Body of pancreas (tissue), 4 donors: ENCODE data around the gene CCL7. TPM values are rescaled to one million over a fixed set of nuclear protein-coding genes. Genes with fewer than 3 reads are reported as not detected.
A peak's percentile ranks its signal among the peaks of the same experiment; 100 is the strongest.
"Not testable (repeated sequence)": the region's sequence is repeated elsewhere in the genome, so short reads cannot be mapped to it uniquely, and the experiment has no call there.

Experiments
- ATAC-seq: fragments of 150-250 bp; one replicate; pipeline ENCODE4 v1.9.1; 2016
- DNase-seq, 4 donors: peaks; one replicate each; pipeline ENCODE4 v3.0.0-alpha.2; 2019
- H3K27ac ChIP-seq, 4 donors: fragments of 200-600 bp; sonication (generic); 1 replicate in 3 of 4; 2 replicates in 1 of 4; pipeline versions ENCODE4 v1.5.1 to v1.6.1; 2016 to 2019; ENCODE audit warnings: mild to moderate bottlenecking in 1 of 4, mixed read lengths in 1 of 4, moderate library complexity in 1 of 4
- H3K27me3 ChIP-seq, 2 donors: fragments of 200-600 bp; sonication (generic); one replicate each; pipeline ENCODE4 v1.6.0; 2016; ENCODE audit warnings: mild to moderate bottlenecking in 1 of 2
- H3K36me3 ChIP-seq, 2 donors: fragments of 200-600 bp; sonication (generic); replicated peaks in 1 of 2; 2 replicates each; pipeline ENCODE4 v1.5.1; 2016; ENCODE audit warnings: low read depth in 2 of 2; ENCODE audit not compliant: insufficient read depth in 1 of 2
- H3K4me1 ChIP-seq: fragments of 200-600 bp; sonication (generic); one replicate; pipeline ENCODE4 v1.6.0; 2016
- H3K4me3 ChIP-seq, 2 donors: fragments of 200-600 bp; sonication (generic); 1 replicate in 1 of 2; 2 replicates in 1 of 2; pipeline ENCODE4 v1.5.1; 2016 to 2019
- H3K9me3 ChIP-seq, 3 donors: fragments of 200-600 bp; sonication (generic); 1 replicate in 2 of 3; 2 replicates in 1 of 3; pipeline ENCODE4 v1.5.1; 2016
- POLR2A ChIP-seq, 3 donors: fragments of 450-650 bp; IDR thresholded peaks; one replicate each; pipeline ENCODE4 v1.6.1; 2016; ENCODE audit warnings: antibody characterized with exemption in 3 of 3, mild to moderate bottlenecking in 2 of 3
- WGBS, 2 donors: methylation state at CpG; one replicate each; pipeline ENCODE4 v1.1.5; 2017; 5-methylcytosine and 5-hydroxymethylcytosine counted together
- intact Hi-C: fragments of 100-400 bp; cut with DNase I; formaldehyde crosslinking; loops from one replicate; pipeline ENCODE4 v1.15.1; 2023
- total RNA-seq, 2 donors: library from RNA; depleted of rRNA; stranded (reverse); fragments of >200 nt; gene quantifications; one replicate each; pipeline ENCODE4 v1.1.0, GENCODE V29; 2016
- TF ChIP-seq, protein P1 (sequence below), 7 experiments: fragments of 450-650 bp in 4 of 7; fragments of 200-600 bp in 3 of 7; sonication (generic) in 3 of 7; IDR thresholded peaks; one replicate each; pipeline ENCODE4 v1.5.1; 2016 to 2019; ENCODE audit warnings: antibody characterized with exemption in 7 of 7

The CCL7 gene
- total RNA-seq, 2 donors from 2014 or later: not detected

- TF ChIP-seq, protein P1, sequence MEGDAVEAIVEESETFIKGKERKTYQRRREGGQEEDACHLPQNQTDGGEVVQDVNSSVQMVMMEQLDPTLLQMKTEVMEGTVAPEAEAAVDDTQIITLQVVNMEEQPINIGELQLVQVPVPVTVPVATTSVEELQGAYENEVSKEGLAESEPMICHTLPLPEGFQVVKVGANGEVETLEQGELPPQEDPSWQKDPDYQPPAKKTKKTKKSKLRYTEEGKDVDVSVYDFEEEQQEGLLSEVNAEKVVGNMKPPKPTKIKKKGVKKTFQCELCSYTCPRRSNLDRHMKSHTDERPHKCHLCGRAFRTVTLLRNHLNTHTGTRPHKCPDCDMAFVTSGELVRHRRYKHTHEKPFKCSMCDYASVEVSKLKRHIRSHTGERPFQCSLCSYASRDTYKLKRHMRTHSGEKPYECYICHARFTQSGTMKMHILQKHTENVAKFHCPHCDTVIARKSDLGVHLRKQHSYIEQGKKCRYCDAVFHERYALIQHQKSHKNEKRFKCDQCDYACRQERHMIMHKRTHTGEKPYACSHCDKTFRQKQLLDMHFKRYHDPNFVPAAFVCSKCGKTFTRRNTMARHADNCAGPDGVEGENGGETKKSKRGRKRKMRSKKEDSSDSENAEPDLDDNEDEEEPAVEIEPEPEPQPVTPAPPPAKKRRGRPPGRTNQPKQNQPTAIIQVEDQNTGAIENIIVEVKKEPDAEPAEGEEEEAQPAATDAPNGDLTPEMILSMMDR (IDR thresholded peaks at IDR 0.05): no peak
- TF ChIP-seq POLR2A (IDR thresholded peaks at IDR 0.05): no peak
- ATAC-seq: no peak
- WGBS, 2 donors: 78 to 85% methylated on average over 9 of the region's 9 CpGs
- intact Hi-C loops: no loop called here
- no peak overlapping the region for H3K4me3 ChIP-seq
- no peak overlapping the region for H3K27ac ChIP-seq
- H3K9me3 ChIP-seq: no peaks in the 10 kb centered on the region
- no peak for DNase-seq
- H3K4me1 ChIP-seq: no peaks in the 10 kb centered on the region
- no peaks in the 10 kb centered on the region for H3K27me3 ChIP-seq
- H3K36me3 ChIP-seq: no peaks in the 10 kb centered on the region
Observed at GRCh38 chr17:34225046-34225445, 45.0 kb upstream of the CCL7 start.

- TF ChIP-seq, protein P1 (IDR thresholded peaks at IDR 0.05): no peak
- TF ChIP-seq POLR2A (IDR thresholded peaks at IDR 0.05): no peak
- H3K27me3 ChIP-seq: no peaks in the 10 kb centered on the region
- H3K27ac ChIP-seq: no peak overlapping the region
- DNase-seq: no peak
- WGBS, 2 donors: 64% methylated on average over 3 of the region's 3 CpGs
- H3K4me1 ChIP-seq: no peaks in the 10 kb centered on the region
- intact Hi-C loops: no loop called here
- ATAC-seq: no peak
- no peaks in the 10 kb centered on the region for H3K36me3 ChIP-seq
- no peak overlapping the region for H3K4me3 ChIP-seq
- H3K9me3 ChIP-seq: no peaks in the 10 kb centered on the region
Observed at GRCh38 chr17:34226011-34226743, 43.8 kb upstream of the CCL7 start.

DNA sequence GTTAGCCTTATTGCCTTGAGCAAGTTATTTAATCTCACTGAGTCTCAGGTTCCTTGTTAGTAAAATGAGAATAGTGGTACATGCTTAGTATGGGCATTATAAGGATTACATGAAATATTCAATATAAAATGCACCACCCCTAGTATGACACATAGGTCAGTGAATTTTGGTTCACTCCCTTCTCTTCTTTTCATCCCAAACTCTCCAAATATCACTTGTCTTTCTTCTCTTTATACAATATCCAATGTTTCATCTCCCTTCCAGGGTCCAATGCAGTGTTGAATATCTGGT is 43.3 kb upstream of the CCL7 start:
- DNase-seq: no peak
- ATAC-seq: no peak
- no peaks in the 10 kb centered on the region for H3K27me3 ChIP-seq
- H3K36me3 ChIP-seq: no peaks in the 10 kb centered on the region
- H3K9me3 ChIP-seq: no peaks in the 10 kb centered on the region
- TF ChIP-seq, protein P1 (IDR thresholded peaks at IDR 0.05): no peak
- TF ChIP-seq POLR2A (IDR thresholded peaks at IDR 0.05): no peak
- intact Hi-C loops: no loop called here
- H3K4me3 ChIP-seq: no peak overlapping the region
- no peak overlapping the region for H3K27ac ChIP-seq
- no peaks in the 10 kb centered on the region for H3K4me1 ChIP-seq

DNA sequence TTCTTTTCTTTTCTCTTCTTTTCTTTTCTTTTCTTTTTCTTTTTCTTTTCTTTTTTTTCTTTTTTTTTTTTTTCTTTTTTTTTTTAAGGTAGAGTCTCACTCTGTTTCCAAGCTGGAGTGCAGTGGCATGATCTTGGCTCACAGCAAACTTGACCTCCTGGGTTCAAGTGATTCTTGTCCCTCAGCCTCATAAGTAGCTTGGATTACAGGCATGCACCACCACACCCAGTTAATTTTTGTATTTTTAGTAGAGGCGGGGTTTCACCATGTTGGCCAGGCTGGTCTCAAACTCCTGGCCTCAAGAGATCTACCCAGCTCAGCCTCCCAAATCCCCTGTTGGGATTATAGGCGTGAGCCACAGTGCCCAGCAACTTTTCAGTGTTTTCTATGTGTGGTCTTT is 42.7 kb upstream of the CCL7 start:
- intact Hi-C loops, H3K4me1 ChIP-seq, H3K4me3 ChIP-seq, H3K36me3 ChIP-seq, H3K9me3 ChIP-seq, H3K27me3 ChIP-seq, ATAC-seq, DNase-seq: not testable (repeated sequence)
- H3K27ac ChIP-seq: peak overlapping the region in 1 of 4 donors; percentile 18
- 73 to 78% methylated on average over 2 of the region's 2 CpGs for WGBS, 2 donors

DNA sequence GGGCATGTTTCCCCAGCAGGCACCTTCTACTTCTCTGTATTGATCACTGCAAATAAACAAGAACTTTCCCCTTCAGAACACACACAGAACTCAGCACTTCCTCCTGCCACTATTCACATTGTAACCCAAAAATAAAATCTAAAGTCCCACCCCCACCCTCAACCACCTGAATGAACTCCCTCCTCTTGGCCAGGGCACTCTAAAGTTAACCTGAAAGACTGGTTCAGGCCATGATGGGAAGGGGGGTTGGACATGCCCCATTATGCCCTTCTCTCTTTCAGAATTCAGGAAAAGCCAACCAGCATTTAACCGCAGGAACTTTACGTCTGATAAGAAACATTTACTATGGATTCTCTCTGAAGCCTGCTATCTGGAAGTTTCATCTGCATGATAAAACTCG is 42.3 kb upstream of the CCL7 start:
- TF ChIP-seq, protein P1 (IDR thresholded peaks at IDR 0.05): no peak
- no peak for TF ChIP-seq POLR2A (IDR thresholded peaks at IDR 0.05)
- no peak for ATAC-seq
- 31 to 36% methylated on average over 3 of the region's 3 CpGs for WGBS, 2 donors
- Histone ChIP-seq H3K27me3 (no peaks in the 10 kb centered on the region), H3K36me3 (no peaks in the 10 kb centered on the region), H3K27ac (peak overlapping the region in 1 of 4 donors; percentile 18), H3K9me3 (no peaks in the 10 kb centered on the region), H3K4me1 (no peaks in the 10 kb centered on the region), H3K4me3 (no peak overlapping the region)
- DNase-seq: no peak
- intact Hi-C loops: no loop called here
